HCEC 1CT (cell line): ENCODE measurements around the gene CYP2S1.

ENCODE experiments used
- DNase-seq: peaks from one replicate; pipeline ENCODE4 v3.0.0-alpha.2; 2017

The CYP2S1 gene

GRCh38 chr19:41226874-41227390, 33.9 kb downstream of the CYP2S1 start:
- DNase-seq = no peak

GRCh38 chr19:41228486-41228885, 35.5 kb downstream of the CYP2S1 start:
- DNase-seq = no peak

DNA sequence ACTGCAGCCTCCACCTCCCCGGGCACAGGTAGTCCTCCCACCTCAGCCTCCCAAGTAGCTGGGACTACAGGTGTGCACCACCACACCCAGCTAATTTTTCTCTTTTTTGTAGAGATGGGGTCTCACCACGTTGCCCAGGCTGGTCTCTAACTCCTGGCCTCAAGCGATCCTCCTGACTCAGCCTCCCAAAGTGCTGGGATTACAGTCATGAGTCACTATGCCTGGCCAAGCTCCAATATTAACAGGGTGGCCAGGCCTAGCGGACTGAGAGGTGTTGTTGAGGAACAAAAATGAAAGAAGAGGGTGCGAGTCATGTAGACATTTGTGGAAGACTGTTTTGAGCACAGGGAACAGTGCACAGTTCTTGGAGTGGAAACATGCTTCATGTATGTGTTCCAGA, 36.3 kb downstream of the CYP2S1 start:
- peak; percentile 48 for DNase-seq

- no peak for DNase-seq
Measured at GRCh38 chr19:41230067-41230857, 37.2 kb downstream of the CYP2S1 start.

DNA sequence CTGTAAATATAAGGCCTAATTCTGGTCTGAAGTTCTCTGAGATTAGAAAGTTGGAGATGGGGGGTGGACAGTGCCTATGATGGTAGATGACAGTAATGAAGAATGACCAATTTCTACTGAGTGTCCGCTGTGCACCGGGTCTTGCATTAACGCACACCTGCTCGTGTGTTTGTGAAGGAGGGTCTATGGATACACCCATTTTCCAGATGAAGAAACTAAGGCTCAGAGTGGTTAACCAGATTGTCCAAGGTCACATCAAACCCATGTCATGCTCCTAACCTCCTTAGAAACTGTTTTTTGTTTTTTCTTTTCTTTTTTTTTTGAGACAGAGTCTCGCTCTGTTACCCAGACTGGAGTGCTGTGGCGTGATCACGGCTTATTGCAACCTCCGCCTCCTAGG, 39.7 kb downstream of the CYP2S1 start:
- no peak for DNase-seq

DNA sequence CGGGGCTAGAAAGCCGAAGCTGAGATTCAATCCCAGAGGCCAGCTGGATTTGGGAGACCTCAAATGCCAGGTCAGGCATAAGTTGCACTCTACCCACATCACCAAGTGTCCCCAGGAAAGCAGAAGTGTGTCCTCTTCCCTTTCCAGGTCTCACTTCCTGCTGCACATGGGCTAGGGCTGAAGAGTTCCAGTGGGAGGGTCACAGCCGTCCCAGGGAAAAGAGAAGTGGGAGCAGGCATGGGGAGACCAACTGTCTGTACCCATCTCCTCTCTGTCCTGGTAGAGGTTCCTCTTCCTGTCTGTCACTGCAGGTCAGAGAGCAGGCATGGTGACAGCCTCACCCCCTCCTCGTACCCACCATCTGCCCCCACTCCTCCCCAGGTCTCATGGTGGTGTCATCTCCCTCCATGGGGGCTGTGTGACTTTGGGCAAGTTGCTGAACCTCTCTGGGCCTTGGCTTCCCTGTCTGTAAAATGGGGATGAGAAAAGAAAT, 40.8 kb downstream of the CYP2S1 start:
- no peak for DNase-seq

DNA sequence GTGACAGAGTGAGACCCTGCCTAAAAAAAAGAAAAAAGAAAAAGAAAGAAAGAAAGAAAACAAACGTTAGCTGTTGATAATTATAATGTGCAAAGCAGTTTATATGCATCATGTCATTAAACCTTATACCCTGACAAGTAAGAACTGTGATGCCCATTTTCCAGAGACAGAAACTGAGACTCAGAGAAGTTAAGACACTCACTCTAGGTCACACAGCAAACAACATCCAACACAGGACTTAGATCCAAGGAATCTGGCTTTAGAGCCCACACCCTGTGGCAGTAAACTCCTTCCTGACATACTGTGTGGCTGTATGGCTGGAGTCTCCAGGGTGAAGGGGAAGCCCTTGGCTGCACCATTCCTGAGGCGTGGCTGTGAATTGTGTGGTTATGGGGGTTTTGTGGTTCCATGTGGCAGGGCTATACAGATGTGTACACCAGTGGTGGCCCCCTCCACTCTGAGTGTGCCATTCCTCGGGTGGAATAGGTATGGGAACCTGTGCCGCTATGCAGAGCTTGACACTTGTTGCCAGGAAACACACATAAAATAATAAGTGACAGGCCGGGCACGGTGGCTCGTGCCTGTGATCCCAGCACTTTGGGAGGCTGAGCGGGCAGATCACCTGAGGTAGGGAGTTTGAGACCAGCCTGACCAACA, 41.6 kb downstream of the CYP2S1 start:
- DNase-seq = no peak

DNA sequence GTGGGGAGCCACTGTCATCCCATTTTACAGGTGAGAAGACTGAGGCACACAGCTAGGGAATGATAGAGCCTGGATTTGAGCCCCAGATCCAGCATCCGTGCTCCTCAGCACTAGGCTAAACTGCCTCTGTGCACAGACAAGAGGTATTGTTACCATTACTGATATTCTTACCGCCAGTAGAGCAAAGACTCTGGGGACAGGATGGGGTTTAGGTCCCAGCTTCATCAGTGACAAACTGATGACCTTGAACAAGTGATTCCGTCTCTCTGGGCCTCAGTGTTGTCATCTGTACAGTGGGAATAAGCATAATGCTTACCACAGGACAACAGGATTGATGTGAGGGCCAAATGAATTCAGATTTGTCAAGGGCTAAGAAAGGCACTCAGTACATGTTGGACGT, 42.5 kb downstream of the CYP2S1 start:
- no peak for DNase-seq

DNA sequence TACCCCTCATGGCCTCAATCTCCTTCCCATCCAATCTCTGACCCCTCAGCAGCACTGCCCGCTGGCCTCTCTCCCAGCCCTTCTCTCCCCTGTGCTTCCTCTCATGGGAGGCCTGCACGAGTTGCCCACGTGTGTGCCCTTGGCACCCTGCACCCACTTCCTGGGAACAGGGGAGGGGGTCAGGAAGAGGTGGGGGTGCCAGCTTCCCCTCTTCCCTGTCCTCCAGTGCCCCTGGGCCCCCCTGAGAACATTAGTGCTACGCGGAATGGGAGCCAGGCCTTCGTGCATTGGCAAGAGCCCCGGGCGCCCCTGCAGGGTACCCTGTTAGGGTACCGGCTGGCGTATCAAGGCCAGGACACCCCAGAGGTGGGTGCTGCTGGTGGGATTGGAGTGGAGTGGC, 45.2 kb downstream of the CYP2S1 start:
- DNase-seq = no peak

- DNase-seq = no peak
Measured at GRCh38 chr19:41239363-41239762, 46.3 kb downstream of the CYP2S1 start.

GRCh38 chr19:41239961-41240574, 47.0 kb downstream of the CYP2S1 start:
- DNase-seq = no peak

GRCh38 chr19:41241859-41242258, 48.8 kb downstream of the CYP2S1 start:
- no peak for DNase-seq

GRCh38 chr19:41244117-41244516, 51.1 kb downstream of the CYP2S1 start:
- DNase-seq = no peak

- DNase-seq = no peak
Measured at GRCh38 chr19:41245843-41246242, 52.8 kb downstream of the CYP2S1 start.

DNA sequence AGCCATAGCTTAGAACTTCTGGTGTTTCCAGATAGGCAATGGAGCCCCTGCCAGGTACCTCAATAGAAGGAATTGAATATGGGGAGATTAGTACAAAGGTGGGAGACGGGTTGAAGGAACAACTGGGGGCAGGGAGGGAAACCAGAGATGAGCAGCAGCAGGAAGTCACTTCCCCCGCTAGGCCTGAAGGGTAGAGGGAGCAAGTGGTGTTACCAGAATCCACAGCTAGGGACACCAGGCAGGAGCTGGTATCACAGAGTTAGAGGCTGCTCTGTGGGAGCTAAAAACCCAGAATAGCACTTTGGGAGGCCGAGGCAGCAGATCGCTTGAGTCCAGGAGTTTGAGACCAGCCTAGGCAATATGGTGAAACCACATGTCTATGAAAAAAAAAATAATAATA, 55.9 kb downstream of the CYP2S1 start:
- no peak for DNase-seq

DNA sequence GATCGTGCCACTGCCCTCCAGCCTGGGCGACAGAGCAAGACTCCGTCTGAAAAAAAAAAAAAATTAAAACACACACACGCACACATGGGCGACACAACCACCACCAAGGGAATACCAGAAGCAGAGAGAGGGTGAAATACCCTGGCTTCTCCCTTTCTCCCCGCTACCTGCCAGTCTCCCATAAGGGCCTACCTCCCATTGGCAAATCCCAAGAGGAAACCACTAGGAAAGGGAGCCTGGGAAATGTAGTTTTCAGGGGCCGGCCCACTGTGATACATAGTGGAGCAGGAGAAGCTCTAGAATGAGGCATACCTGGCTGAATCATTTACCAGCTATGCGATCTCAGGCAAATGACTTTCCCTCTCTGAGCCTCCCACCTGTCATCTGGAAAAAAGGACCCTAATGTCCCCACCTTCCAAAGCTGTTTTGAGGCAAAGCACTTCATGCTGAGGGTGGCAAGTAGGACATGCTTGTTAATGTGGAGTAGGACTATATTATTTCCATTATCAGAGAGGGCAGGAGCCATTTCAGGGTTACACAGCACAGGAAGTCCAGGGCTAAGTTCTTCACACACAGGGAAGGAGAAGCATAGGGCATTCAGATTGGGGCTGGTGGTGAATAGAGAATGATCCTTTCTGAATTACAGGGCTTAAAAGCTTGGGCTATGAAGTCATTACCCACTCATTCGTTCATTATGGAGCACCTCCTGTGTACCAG, 56.8 kb downstream of the CYP2S1 start:
- DNase-seq = no peak

DNA sequence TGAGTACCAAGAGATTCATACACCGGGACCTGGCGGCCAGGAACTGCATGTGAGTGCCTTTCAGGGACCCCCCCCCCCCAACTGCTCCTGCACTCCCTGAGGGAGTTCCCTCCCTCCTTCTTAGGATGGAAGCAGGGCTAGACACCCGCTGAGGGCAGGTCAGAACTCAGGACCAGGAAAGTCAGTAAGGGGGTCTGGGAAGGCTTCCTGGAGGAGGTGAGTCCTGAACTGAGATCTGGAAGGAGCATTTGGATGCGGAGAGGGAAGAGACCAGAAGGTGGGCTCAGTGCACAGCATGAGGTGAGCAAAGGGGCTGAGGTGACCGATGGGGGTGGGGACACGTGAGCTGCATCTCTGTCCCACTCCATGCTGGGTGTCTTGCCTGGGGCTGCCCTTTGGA, 60.6 kb downstream of the CYP2S1 start:
- no peak for DNase-seq

DNA sequence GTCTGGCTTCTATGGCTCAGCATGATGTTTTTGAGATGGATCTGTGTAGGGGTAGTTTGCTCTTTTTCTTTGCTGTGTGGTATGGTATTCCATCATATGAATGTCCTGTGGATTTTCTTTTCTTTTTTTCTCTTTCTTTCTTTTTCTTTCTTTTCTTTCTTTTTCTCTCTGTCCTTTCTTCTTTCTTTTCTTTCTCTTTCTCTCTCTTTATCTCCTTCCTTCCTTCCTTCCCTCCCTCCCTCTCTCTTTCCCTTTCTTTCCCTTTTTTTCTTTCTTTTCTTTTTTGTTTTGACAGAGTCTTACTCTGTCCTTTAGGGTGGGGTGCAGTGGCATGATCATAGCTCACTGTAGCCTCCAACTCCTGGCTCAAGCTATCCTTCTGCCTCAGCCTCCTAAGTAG, 62.2 kb downstream of the CYP2S1 start:
- no peak for DNase-seq
